ENCODE data around the gene COL16A1. TPM values are rescaled to one million over a fixed set of nuclear protein-coding genes. Genes with fewer than 3 reads are reported as not detected.

The COL16A1 gene
- total RNA-seq, 4 donors from 2014 or later = 67.2 to 169 (median 149) TPM

- WGBS, 2 donors (ENCODE audit: low coverage in 1 of 2) = 95% methylated on average over 4 of the region's 18 CpGs; no CpG with 5 or more reads in 1 of the 2 donors
- ATAC-seq = no peak
These were observed 29.0 kb upstream of the COL16A1 start for GRCh38 chr1:31732751-31733289.

GRCh38 chr1:31732343-31732742 is 28.5 kb upstream of the COL16A1 start:
- Histone ChIP-seq H3K36me3 (peaks cover 0 to under 1% of the 10 kb centered on the region in 2 donors), H3K4me1 (no peaks in the 10 kb centered on the region), H3K27ac (no peak overlapping the region), H3K9me3 (no peaks in the 10 kb centered on the region), H3K27me3 (no peaks in the 10 kb centered on the region), H3K4me3 (no peak overlapping the region)
- no CpG with 5 or more reads among the region's 6 CpGs for WGBS, 2 donors (ENCODE audit: low coverage in 1 of 2)
- no peak for ATAC-seq
- TF ChIP-seq POLR2A (IDR thresholded peaks at IDR 0.05) (no peak), EP300 (IDR thresholded peaks at IDR 0.05) (no peak), CTCF (IDR thresholded peaks at IDR 0.05) (no peak), POLR2AphosphoS5 (IDR thresholded peaks at IDR 0.05) (no peak)

More at GRCh38 chr1:31732751-31733289, 29.0 kb upstream of the COL16A1 start:
- TF ChIP-seq POLR2A (IDR thresholded peaks at IDR 0.05) = no peak
- TF ChIP-seq POLR2AphosphoS5 (IDR thresholded peaks at IDR 0.05) = no peak
- TF ChIP-seq EP300 (IDR thresholded peaks at IDR 0.05) = no peak
- no peak for TF ChIP-seq CTCF (IDR thresholded peaks at IDR 0.05)
- H3K4me1 ChIP-seq = no peaks in the 10 kb centered on the region
- peaks cover 0 to 5% of the 10 kb centered on the region in 2 donors for H3K36me3 ChIP-seq
- H3K27ac ChIP-seq = no peak overlapping the region
- H3K9me3 ChIP-seq = no peaks in the 10 kb centered on the region
- no peaks in the 10 kb centered on the region for H3K27me3 ChIP-seq
- no peak overlapping the region for H3K4me3 ChIP-seq

GRCh38 chr1:31731049-31731565 is 27.3 kb upstream of the COL16A1 start:
- no peaks in the 10 kb centered on the region for H3K36me3 ChIP-seq
- ATAC-seq = no peak
- no peaks in the 10 kb centered on the region for H3K4me1 ChIP-seq
- no peak overlapping the region for H3K4me3 ChIP-seq
- no peak for TF ChIP-seq POLR2A (IDR thresholded peaks at IDR 0.05)
- TF ChIP-seq CTCF (IDR thresholded peaks at IDR 0.05) = no peak
- TF ChIP-seq EP300 (IDR thresholded peaks at IDR 0.05) = no peak
- no peak for TF ChIP-seq POLR2AphosphoS5 (IDR thresholded peaks at IDR 0.05)
- no peaks in the 10 kb centered on the region for H3K27me3 ChIP-seq
- no peaks in the 10 kb centered on the region for H3K9me3 ChIP-seq
- WGBS, 2 donors (ENCODE audit: low coverage in 1 of 2) = no CpG with 5 or more reads among the region's 12 CpGs
- no peak overlapping the region for H3K27ac ChIP-seq

- Histone ChIP-seq H3K27ac (no peak overlapping the region), H3K4me1 (no peaks in the 10 kb centered on the region), H3K36me3 (no peaks in the 10 kb centered on the region), H3K27me3 (no peaks in the 10 kb centered on the region), H3K9me3 (no peaks in the 10 kb centered on the region), H3K4me3 (no peak overlapping the region)
- WGBS, 2 donors (ENCODE audit: low coverage in 1 of 2) = 85 to 88% methylated on average over 4 to 8 of the region's 25 CpGs
- TF ChIP-seq POLR2AphosphoS5 (IDR thresholded peaks at IDR 0.05) (no peak), CTCF (IDR thresholded peaks at IDR 0.05) (no peak), POLR2A (IDR thresholded peaks at IDR 0.05) (no peak), EP300 (IDR thresholded peaks at IDR 0.05) (no peak)
- no peak for ATAC-seq
These were observed 26.7 kb upstream of the COL16A1 start for GRCh38 chr1:31730336-31731048.

GRCh38 chr1:31727849-31728248 is 24.0 kb upstream of the COL16A1 start:
- Histone ChIP-seq H3K27ac (no peak overlapping the region), H3K9me3 (no peaks in the 10 kb centered on the region), H3K4me1 (no peaks in the 10 kb centered on the region), H3K27me3 (no peaks in the 10 kb centered on the region), H3K36me3 (no peaks in the 10 kb centered on the region), H3K4me3 (no peak overlapping the region)
- no peak for TF ChIP-seq POLR2AphosphoS5 (IDR thresholded peaks at IDR 0.05)
- ATAC-seq = no peak
- no CpG with 5 or more reads among the region's 19 CpGs for WGBS, 2 donors (ENCODE audit: low coverage in 1 of 2)
